GM21619 (cell line): ENCODE data around the gene ZMAT5.

Experiments
- ATAC-seq: cut with Tn5 transposase; IDR thresholded peaks from one replicate; pipeline ENCODE4 v1.9.1; 2021; ENCODE audit not compliant: unreplicated experiment

The ZMAT5 gene

DNA sequence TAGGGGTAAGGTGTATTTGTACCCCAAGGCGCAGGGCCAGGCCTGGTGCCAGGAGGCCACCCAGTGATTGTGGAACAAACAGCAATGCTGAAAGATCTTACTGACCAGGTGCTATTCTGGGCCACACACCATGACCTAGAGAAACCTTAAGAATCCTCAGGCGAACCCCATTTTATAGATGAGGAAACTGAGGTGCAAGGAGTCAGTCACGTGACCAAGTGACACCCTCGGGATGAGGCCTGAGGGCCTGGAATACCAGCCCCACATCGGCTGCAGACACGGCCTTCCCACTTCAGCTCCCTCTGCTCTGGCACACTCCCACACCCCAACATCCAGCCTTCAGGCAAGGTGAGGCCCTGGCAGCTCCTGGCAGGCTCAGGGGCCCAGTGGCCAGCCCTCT, 33.9 kb downstream of the ZMAT5 start:
- no peak for ATAC-seq

DNA sequence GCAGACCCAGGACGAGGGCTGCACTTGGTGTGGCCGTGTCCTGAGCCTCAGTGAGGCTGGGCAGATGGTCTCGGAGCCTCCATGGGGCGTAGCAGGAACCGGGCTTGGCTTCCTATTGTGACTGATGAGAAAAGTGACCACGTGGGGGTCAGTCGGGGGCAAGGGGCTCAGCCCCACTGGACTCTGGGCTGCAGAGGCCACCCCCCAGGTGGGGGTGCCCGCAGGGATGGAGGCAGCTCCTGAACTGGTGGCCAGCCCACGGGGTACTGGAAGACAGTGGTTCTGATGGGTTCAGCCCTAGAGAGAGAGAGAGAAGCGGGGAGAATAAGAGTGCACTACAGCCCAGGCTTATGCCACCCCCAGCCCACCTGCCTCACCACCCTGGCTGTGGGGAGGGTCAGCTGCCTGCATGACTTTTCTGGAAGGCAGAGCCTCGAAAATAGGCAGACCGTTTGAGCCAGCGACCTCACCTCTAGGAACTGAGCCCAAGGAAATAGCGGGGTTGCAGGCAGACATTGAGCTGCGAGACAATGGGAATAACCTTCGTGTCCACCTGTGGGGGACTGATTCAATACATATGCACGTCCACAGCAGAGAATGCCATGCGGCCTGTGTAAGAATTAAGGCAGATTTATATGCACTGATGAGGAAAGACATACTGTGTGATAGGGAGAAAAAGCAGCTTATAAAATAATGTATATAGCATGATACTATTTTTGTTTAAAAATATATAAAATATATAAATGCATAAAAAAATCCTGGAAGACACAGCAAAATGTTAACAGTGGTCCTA, 35.6 kb downstream of the ZMAT5 start:
- ATAC-seq: no peak

DNA sequence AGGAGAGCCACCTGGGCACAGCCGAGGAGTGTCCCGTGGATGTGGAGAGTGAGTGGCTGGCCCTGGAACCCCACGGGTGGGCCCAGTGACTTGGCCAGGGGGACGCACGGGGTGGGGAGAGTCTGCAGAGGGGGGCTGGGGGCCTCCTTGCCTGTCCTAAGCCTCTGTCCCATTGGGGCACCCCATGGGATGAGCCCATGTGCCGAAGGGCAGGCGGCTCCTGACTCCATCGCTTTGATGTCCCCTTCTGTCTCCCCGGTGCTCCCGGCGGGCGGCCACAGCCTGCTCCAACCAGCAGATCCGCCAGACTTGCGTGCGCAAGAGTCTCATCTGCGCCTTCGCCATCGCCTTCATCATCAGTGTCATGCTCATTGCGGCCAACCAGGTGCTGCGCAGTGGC, 37.6 kb downstream of the ZMAT5 start:
- ATAC-seq: no peak

DNA sequence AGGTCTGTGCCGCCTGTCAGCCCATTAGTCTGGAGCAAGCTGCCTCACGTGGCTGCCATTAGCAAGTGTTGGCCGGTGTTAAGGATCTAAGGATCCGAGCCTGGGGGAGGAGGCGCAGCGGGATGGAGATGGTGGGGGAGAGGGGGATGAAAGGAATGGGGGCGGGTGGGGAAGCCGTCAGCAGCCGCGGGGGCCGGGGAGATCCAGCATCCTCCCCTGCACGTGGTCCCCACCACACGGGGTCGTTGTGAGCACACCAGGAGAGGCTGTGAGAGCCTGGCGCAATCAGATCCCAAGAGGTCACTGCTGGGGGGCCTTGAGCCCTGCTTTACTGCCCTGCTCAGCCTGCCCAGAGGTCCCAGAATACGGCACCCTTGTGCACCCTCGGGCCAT, 39.7 kb downstream of the ZMAT5 start:
- ATAC-seq: no peak

DNA sequence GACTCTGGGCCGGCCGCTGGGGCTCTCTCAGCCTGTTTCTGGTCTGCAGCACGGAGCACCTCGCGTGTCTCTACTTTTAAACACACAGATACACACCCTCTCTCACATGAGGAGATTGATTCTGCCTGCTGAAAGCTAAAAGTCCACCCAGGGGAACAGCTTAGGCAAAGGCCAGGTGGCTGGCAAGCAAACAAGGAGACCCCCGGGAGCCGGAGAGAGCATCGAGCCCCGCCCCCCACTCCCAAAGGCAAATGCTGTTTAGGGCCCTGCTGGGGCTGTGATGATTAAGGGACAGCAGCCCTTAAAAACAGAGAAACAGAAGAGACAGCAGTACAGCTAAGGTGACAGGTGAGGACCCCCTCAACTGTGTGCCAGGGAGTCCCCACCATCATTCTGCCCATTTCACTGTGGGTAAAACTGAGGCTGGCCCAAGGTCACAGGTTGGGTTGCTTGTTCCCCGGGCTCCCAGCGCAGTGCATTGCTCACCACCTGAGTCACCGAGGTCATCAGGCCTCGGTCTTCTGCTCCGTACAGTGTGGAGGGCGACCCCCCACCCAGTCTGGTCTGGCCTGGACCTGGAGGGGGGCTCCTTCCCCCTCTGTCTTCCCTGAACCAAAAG, 40.2 kb downstream of the ZMAT5 start:
- ATAC-seq: no peak

DNA sequence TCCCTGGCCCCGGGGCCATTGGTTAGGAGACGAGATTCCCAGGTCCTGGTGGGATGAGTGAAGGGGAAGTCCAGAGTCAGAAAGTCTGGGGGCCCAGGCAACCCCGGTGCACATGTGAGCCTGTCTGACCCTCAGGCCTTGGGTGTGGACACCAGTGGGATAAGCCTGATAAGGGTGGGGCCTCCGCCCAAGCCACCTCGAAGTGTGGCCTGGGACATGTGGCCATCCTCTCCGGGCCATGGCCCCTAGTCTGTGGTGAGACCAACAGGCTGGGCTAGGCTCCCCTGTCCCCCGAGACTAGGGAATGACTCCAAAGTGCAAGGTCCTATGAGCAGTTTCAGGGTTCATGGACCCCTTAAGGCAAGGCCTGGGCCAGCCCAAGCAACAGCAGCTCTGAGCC, 40.7 kb downstream of the ZMAT5 start:
- no peak for ATAC-seq

DNA sequence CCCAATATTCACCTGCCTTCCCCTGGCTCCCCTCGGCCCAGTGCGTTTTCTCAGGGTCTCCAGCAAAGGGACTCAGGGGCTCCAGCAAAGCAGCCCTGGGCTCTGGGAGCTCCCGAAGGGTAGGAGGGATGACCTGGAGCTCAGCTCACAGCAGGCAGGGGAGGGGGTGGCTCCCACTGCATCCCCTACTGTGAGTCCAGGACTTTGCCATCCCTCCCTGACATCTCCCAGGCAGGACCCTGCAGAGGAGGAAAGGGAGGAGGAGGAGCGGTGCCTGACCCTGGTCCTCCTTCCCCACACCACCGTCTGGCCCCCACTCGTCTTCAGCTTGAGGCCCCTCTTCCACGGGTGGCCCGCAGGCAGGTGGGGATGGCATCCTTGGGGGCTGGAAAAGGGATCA, 42.0 kb downstream of the ZMAT5 start:
- ATAC-seq: no peak

DNA sequence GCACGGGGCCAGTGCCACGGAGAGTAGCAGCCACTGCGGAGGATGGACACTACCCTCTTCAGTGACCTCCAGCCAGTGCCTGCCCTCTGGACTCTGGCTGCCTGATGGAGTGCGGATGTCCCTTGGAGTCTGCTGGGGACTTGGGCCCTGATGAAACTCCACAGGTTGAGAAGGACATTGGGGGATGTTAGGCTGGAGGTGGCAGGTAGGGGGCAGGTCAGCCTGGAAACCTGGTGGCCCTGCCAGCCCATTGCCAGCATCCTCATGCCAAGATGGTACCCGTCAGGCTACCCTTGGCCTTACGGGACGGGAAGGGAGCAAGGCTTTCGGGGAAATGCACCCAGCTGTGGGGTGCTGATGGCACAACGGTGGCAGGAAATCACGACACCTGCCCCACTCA, 43.0 kb downstream of the ZMAT5 start:
- no peak for ATAC-seq

DNA sequence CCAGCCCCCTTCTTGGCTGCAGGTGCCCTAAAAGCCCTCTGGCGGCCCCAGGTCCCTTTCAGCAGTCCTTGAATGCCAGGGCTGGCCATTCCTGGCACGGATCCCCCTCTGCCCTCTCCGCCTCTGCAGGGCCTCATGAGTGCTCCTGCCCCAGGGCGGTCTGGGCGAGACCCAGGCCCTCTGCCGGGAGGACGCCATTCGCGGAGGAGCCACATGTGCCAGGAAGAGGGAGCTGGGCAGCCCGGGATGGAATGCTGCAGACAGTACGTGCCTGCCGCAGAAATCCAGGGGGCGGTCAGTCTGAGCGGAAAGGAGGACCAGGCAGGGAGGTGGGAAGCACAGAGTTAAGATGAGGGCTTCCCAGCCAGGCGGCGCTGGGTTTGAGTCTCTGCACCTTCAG, 44.2 kb downstream of the ZMAT5 start:
- no peak for ATAC-seq

DNA sequence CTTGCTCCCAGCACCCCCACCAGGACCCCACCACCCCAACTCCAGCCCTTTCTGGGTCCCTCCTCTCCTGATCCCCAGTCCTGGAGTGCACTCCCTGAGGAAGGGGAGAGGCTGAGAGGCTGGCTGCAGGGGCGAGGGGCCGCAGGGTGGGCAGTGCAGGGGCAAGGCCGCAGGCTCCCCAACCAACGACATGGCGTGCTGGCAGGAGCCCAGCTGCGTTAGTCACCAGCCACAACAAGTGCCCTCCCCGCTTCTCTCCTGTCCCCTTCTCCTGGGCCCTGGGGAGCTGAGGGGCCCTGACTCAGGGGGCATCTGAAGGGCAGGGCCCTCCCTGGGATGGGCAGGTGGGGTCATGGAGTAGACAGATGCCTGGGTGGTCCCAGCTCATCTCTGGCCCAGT, 44.7 kb downstream of the ZMAT5 start:
- no peak for ATAC-seq

DNA sequence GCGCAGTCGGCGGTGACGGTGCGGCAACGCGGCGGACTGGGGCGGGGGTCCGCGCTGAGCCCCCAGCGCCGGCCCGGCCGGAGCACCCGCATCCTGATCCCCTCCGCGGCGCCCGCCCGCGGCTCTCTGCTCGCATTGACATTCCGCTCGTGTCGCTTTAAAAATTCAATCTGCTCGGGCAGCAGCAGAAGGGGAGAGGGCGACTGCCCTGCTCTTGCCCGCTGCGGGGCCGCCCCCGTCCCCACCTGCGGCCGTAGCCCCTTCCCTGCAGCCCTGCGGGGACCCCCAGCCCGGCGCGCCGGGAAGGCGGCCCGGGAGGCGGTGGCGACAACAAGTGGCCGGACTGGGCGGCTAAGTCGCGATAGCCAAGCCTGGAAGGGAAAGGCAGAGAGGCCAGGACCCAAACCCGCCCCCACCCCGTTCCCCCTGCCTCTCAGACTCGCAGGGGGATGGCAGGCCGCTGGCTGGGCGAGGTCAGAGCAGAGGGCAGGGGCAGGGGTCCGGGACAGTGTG, 45.9 kb downstream of the ZMAT5 start:
- no peak for ATAC-seq

DNA sequence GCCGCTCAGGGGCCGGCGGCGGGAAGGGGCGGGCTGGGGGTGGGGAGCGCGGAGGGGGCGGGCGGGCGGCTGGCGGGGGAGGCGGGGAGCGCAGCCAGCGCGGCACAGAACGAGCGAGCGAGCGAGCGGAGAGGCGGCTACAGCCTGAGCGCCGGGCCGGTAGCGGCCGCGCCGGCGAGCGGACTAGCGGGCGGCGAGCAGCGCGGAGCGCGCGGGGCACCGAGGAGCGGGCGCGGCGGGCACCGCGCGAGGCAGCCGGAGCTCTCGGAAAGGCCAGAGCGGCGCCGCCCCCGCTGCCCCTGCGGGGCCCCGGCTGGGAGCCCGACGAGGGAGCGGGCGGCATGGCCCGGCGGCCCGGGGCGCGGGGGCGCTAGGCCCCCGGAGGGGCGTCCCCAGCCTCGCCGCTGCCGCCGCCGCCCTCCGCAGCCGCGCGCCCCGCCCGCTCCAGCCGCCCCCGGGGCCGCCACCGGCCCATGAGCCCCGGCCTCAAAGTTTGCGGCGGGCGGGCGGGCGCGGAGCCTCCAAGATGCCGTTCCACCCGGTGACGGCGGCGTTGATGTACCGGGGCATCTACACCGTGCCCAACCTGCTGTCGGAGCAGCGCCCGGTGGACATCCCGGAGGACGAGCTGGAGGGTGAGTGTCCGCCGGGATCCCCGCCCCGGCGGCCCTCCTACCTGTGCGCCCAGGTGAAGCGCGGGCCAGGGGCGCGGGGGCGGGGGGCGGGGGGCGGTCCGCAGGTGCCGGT, 46.7 kb downstream of the ZMAT5 start, which contains the start of gene CABP7:
CABP7 (plus strand) TSS at position 105 of the 747 bp plus-strand sequence; CDS start at position 527, 422 bp downstream.
- ATAC-seq: no peak

DNA sequence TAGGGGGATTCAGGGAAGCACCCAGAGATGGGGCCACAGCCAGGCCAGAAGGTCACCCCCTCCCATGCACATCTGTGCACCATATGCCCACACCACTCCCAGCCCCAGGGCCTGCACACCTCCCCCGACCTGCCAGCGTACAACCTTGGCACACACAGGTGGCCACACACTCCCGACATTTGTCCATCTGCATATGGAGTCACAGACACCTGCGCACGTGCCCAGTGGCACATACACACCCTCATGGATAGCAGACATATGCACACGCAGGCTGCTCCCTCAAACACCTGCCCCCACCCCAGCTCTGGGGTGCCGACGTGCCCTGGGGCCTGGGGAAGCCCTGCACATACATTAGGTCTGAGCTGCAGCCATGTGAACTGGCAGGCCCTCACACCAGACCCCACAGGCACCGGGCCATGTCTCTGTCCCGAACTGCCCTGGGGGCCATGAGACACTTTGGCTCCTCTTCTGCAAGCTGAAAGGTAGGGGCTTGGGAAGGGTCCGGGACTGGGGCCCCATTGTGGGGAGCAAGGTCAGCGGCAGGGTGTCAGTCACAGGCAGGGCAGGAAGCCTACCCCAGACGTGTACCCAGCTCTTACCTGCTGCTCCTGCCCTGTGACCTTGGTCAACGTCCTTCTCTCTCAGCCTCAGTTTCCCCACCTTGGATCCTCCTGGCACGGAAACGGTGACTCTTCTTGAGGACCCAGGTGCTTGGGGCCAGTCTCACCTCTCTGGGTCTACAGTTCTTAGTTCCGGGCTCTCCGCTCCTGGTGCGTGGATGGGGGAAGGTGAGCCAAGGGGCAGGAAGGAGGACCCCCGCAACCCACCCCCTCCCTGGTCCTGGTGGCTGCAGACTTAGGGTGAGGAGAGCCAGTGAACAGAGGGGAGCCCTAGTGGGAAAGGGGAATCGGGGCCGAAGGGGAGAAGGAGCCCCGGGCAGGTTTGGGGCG, 47.6 kb downstream of the ZMAT5 start:
- no peak for ATAC-seq

DNA sequence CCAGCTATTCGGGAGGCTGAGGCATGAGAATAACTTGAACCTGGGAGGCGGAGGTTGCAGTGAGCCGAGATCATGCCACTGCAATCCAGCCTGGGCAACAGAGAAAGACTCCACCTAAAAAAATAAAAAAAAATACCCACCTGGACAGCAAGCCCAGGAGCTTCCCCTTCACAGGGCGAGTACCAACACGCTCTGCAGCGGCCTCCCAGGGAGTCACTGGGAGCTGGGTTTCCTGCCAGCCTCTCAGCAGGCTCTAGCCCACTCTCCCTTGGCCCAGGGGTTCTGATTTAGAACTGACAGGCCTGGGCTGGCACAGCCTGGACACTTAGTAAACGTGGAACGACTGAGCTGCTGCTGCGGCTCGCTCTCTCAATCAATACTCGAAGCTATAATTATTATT, 49.0 kb downstream of the ZMAT5 start:
- ATAC-seq: no peak

DNA sequence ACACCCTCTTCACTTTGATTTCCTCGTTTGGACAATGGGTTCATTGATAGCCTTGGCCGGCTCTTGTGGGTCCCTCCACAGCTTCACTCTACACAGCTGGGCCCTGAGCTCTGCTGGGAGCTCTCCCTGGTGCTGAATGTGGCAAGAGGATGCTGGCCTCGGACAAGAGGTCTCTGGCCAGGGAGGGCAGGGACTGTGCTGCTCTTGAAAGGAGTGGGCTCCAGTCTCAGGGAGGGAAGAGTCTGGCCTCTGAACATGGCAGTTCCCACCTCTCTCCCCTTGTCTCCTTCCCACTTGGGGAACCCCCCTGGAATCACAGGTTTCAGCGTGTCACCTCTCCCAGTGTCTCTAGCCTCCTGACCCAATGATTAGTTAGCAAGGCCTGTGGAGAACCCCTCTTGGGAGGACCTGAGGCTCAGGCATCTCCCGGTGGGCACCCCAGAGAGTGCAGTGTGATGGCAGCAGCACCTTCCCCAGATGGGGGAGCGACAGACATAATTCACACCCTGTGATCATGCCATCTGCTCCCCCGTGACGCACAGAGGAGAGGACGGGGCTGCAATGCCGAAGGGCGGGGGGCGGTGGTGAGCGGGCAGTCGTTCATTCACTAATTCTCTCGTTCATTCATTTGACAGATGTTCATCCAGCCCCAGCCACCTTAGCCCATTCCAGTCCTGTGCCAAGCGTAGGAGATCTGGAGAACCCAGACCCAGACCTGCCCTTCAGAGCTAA, 49.8 kb downstream of the ZMAT5 start:
- ATAC-seq: no peak

DNA sequence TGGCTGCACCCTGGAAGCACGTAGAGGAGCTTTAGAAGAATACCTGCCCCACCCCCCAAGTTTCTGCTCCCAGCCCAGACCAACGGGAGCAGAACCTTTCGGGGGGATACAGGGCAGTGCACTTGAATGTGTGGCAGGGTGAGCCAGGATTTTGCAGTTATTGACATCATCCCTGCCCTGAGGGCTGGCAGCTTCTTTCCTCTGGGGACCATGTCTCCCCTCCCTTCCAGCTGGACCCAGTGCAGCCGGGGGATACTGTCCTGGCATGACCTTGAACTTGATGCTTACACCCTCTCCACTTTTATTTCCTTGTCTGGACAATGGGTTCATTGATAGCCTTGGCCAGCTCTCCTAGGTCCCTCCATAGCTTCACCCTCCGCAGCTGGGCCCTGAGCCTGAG, 51.1 kb downstream of the ZMAT5 start:
- no peak for ATAC-seq

DNA sequence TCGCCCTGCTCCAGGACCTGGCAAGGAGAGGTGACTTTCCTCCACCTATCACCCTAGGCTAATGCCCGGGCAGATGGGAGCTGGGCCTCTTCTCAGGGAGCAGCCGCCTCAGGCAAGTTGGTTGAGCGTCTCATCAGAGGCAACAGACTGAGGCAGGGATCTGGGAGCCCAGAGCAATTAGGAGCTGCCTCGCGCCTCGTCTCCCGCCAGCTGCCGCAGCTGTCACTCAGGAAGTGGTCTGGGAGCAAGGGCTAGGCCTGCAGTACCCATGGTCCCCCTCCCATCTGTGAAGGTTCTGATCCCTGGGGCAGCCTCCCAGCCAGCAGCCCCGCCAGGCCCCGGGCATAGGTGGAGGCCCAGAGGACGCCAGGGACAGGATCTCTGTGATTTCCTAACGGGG, 51.6 kb downstream of the ZMAT5 start:
- ATAC-seq: no peak

DNA sequence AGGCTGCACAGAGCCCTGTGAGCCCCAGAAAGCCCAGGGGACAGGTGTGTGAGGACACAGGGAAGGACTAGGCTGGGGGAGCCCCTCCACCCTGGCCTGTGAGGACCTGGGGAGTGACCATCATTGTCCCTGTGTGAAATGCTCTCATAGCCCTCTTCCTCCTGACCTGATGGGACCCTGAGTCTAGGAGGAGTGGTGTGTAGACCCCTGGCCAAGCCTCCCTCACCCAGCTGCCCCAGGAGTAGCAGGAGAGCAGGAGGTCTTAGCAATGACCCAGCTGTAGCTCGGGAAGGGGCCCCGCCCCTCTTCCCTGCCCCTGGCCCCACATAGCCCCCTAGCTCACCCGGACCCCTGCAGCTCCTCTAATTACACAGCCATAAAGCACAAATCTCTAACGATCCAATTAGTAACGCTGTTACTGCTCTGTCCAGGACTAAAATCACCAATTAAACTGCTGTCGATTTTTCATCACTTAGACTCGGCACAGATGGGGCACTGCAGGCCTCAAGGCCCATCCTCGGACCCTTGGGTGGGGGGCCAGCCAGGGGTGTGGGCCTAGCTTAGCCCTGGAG, 53.6 kb downstream of the ZMAT5 start:
- ATAC-seq: no peak

DNA sequence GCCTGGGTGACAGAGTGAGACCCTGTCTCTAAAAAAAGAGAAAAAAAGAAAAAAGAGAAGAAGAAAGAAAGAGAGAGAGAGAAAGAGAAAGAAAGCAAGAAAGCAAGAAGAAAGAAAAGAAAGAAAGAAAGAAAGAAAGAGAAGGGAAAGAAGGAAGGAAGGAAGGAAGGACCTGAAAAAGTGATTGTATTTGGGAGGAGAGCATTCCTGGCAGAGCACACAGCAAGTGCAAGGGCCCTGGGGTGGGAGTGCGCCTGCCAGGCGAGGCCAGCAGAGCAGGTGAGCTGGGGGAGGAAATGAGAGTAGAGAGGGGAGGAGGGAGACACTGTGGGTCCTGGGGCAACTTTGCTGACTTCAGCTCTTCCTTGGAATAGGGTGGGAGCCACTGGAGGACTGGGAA, 54.7 kb downstream of the ZMAT5 start:
- no peak for ATAC-seq
